Neural cell (in vitro differentiated cells): Measurements from ENCODE around the gene URGCP. TPM values are rescaled to one million over a fixed set of nuclear protein-coding genes. Genes with fewer than 3 reads are reported as not detected.

Source experiments
- H2AFZ ChIP-seq: fragments of 200-600, 300-800 bp; sonication (generic), shearing (Covaris generic); 2 replicates; pipeline ENCODE4 v1.6.0; 2014; ENCODE audit warnings: low read depth, mild to moderate bottlenecking, antibody characterized with exemption, low read length, moderate library complexity
- H3F3A ChIP-seq: fragments of 200-600 bp; shearing (Covaris generic); 2 replicates; pipeline ENCODE4 v1.6.1; 2016; ENCODE audit warnings: mild to moderate bottlenecking, moderate library complexity, mixed read lengths, antibody characterized with exemption, low read length; ENCODE audit not compliant: insufficient read depth, poor library complexity, severe bottlenecking
- H3K27ac ChIP-seq: fragments of 200-600, 300-800 bp; sonication (generic), shearing (Covaris generic); 2 replicates; pipeline ENCODE4 v1.5.1; 2014; ENCODE audit warnings: mild to moderate bottlenecking, low read length, moderate library complexity
- H3K27me3 ChIP-seq: fragments of 300-800, 200-600 bp; sonication (generic), shearing (Covaris generic); 2 replicates; pipeline ENCODE4 v1.6.0; 2014; ENCODE audit warnings: mild to moderate bottlenecking, low read depth, low read length, moderate library complexity; ENCODE audit not compliant: insufficient read depth
- H3K36me3 ChIP-seq: fragments of 300-800, 200-600 bp; sonication (generic), shearing (Covaris generic); 2 replicates; pipeline ENCODE4 v1.5.1; 2014; ENCODE audit warnings: mild to moderate bottlenecking, antibody characterized with exemption, low read length, moderate library complexity; ENCODE audit not compliant: insufficient read depth
- H3K4me2 ChIP-seq: fragments of 300-800, 200-600 bp; sonication (generic), shearing (Covaris generic); 2 replicates; pipeline ENCODE4 v1.6.0; 2014; ENCODE audit warnings: mild to moderate bottlenecking, low read length
- H3K4me3 ChIP-seq: fragments of 300-800, 200-600 bp; sonication (generic), shearing (Covaris generic); 2 replicates; pipeline ENCODE4 v1.5.1; 2014; ENCODE audit warnings: mild to moderate bottlenecking, low read length, moderate library complexity
- H3K79me2 ChIP-seq: fragments of 200-600 bp; shearing (Covaris generic); replicated peaks from 2 replicates; pipeline ENCODE4 v1.6.0; 2014; ENCODE audit warnings: mild to moderate bottlenecking, low read length, moderate library complexity; ENCODE audit not compliant: insufficient read depth
- H3K9ac ChIP-seq: fragments of 300-800, 200-600 bp; sonication (generic), shearing (Covaris generic); 2 replicates; pipeline ENCODE4 v1.6.1; 2016; ENCODE audit warnings: mild to moderate bottlenecking, low read length, mixed read lengths
- H3K9me2 ChIP-seq: fragments of 200-600 bp; shearing (Covaris generic); 2 replicates; pipeline ENCODE4 v1.6.1; 2016; ENCODE audit warnings: mild to moderate bottlenecking, low read length, mixed read lengths; ENCODE audit not compliant: insufficient read depth
- H3K9me3 ChIP-seq: fragments of 200-600, 300-800 bp; sonication (generic), shearing (Covaris generic); 2 replicates; pipeline ENCODE4 v1.6.1; 2016; ENCODE audit warnings: mild to moderate bottlenecking, mixed run types, low read length, moderate library complexity, mixed read lengths
- H4K20me1 ChIP-seq: fragments of 200-600 bp; shearing (Covaris generic); 2 replicates; pipeline ENCODE4 v1.6.1; 2016; ENCODE audit warnings: mild to moderate bottlenecking, mixed run types; ENCODE audit not compliant: insufficient read depth
- EP300 ChIP-seq: fragments of 450-650 bp; conservative IDR thresholded peaks from 2 replicates; pipeline ENCODE4 v1.6.1; 2014; ENCODE audit warnings: antibody characterized with exemption, mild to moderate bottlenecking, moderate library complexity; ENCODE audit not compliant: poor library complexity, severe bottlenecking
- EZH2 ChIP-seq: fragments of 200-600, 300-800 bp; shearing (Covaris generic), sonication (generic); IDR thresholded peaks from 2 replicates; pipeline ENCODE4 v1.6.1; 2014; ENCODE audit warnings: antibody characterized with exemption, low read length, borderline replicate concordance, mild to moderate bottlenecking; ENCODE audit not compliant: insufficient read depth, poor library complexity, severe bottlenecking
- MXI1 ChIP-seq: fragments of 450-650 bp; conservative IDR thresholded peaks from 2 replicates; pipeline ENCODE4 v1.6.1; 2014; ENCODE audit warnings: antibody characterized with exemption, mild to moderate bottlenecking; ENCODE audit not compliant: poor library complexity, severe bottlenecking
- POLR2AphosphoS5 ChIP-seq: IDR thresholded peaks from 2 replicates; pipeline ENCODE4 v1.6.1; 2012
- RAD21 ChIP-seq: fragments of 450-650 bp; conservative IDR thresholded peaks from 2 replicates; pipeline ENCODE4 v1.6.1; 2014; ENCODE audit warnings: antibody characterized with exemption, mild to moderate bottlenecking, moderate library complexity
- SMC3 ChIP-seq: fragments of 450-650 bp; conservative IDR thresholded peaks from 2 replicates; pipeline ENCODE4 v1.6.1; 2014; ENCODE audit warnings: antibody characterized with exemption, mild to moderate bottlenecking, moderate library complexity; ENCODE audit not compliant: poor library complexity
- TAF1 ChIP-seq: IDR thresholded peaks from 2 replicates; pipeline ENCODE4 v1.6.1; 2012; ENCODE audit warnings: low read depth
- polyA plus RNA-seq: library from polyadenylated mRNA; depleted of rRNA; stranded (reverse); fragments of >200 nt; gene quantifications from 2 replicates; pipeline ENCODE4 v1.2.3, GENCODE V29; 2014
- TF ChIP-seq, protein P1 (sequence below): IDR thresholded peaks from 2 replicates; pipeline ENCODE4 v1.6.1; 2012; ENCODE audit warnings: borderline replicate concordance

Gene URGCP
- polyA plus RNA-seq, 1 donor from 2014 or later, result 43.0 TPM

DNA sequence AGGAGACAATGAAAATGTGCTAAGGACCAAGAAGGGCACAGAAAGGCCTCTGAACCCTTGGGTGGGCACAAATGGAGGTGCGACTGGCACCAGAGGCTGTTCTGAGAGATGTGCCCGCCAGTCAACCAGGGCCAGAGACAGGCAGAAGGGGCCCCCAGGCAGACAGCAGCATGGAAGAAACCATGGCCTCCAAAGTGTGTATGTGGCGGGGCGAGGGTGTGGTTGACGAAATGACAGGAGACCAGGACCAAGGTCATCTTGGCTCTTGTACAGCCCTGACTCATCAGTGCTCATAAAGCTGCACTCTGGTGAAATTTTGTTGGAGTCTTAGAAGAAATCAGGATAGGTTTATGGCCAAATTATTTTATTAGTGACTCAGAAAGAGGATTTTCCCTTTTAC is 33.1 kb downstream of the URGCP start:
- Histone ChIP-seq H3K27ac (no peak overlapping the region), H3K9me2 (no peaks in the 10 kb centered on the region), H4K20me1 (no peaks in the 10 kb centered on the region), H3K4me3 (no peak overlapping the region), H3K27me3 (no peaks in the 10 kb centered on the region), H3F3A (peaks cover 3% of the 10 kb centered on the region), H3K9ac (no peak overlapping the region), H3K36me3 (no peaks in the 10 kb centered on the region), H3K9me3 (no peaks in the 10 kb centered on the region), H2AFZ (no peak overlapping the region), H3K79me2 (no peaks in the 10 kb centered on the region), H3K4me2 (no peak overlapping the region)
- TF ChIP-seq SMC3 (no peak), TAF1 (no peak), RAD21 (no peak), MXI1 (no peak), EZH2 (no peak), POLR2AphosphoS5 (no peak), EP300 (no peak)
- TF ChIP-seq, protein P1, sequence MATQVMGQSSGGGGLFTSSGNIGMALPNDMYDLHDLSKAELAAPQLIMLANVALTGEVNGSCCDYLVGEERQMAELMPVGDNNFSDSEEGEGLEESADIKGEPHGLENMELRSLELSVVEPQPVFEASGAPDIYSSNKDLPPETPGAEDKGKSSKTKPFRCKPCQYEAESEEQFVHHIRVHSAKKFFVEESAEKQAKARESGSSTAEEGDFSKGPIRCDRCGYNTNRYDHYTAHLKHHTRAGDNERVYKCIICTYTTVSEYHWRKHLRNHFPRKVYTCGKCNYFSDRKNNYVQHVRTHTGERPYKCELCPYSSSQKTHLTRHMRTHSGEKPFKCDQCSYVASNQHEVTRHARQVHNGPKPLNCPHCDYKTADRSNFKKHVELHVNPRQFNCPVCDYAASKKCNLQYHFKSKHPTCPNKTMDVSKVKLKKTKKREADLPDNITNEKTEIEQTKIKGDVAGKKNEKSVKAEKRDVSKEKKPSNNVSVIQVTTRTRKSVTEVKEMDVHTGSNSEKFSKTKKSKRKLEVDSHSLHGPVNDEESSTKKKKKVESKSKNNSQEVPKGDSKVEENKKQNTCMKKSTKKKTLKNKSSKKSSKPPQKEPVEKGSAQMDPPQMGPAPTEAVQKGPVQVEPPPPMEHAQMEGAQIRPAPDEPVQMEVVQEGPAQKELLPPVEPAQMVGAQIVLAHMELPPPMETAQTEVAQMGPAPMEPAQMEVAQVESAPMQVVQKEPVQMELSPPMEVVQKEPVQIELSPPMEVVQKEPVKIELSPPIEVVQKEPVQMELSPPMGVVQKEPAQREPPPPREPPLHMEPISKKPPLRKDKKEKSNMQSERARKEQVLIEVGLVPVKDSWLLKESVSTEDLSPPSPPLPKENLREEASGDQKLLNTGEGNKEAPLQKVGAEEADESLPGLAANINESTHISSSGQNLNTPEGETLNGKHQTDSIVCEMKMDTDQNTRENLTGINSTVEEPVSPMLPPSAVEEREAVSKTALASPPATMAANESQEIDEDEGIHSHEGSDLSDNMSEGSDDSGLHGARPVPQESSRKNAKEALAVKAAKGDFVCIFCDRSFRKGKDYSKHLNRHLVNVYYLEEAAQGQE, result no peak

DNA sequence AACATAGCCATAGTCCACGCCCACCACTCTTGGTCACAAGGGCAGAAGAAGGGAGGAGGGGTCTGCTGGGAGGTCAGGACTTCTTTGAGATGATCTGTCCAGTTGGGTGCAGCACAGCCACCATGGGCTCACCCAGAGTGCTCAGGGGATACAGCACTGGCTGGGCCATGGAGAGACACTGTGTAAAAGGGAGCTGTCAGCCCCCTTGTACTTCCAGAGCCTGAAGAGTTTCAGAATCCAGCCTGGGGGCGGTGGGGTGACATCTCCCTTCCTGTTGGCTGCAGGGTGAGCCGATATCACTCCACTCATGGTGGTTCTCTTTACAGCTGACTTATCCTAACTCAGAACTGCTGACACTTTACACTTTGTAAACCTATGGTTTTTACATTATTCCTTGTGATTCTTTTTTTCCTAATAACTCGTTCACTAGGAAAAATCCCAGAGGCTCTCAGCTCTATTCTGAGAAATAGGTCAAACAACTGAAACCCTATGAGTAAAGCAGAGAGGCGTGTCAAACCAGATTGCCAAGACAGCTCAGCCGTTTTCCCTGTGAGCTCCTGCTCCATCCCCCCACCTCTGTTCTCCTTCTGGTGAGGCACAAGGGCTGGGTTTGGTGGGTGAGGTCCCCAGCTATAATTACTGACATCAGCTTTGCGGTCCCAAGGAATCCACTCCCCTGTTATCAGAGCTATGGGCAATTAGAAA is 33.8 kb downstream of the URGCP start:
- Histone ChIP-seq H3K36me3 (no peaks in the 10 kb centered on the region), H3K4me2 (no peak overlapping the region), H3K9me2 (no peaks in the 10 kb centered on the region), H3K9ac (no peak overlapping the region), H3K4me3 (no peak overlapping the region), H3F3A (peaks cover 3% of the 10 kb centered on the region), H3K9me3 (no peaks in the 10 kb centered on the region), H3K79me2 (no peaks in the 10 kb centered on the region), H3K27me3 (no peaks in the 10 kb centered on the region), H2AFZ (no peak overlapping the region), H3K27ac (no peak overlapping the region), H4K20me1 (no peaks in the 10 kb centered on the region)
- TF ChIP-seq MXI1, result no peak
- no peak for TF ChIP-seq EP300
- TF ChIP-seq EZH2, result no peak
- TF ChIP-seq, protein P1, result no peak
- TF ChIP-seq POLR2AphosphoS5, result no peak
- no peak for TF ChIP-seq RAD21
- no peak for TF ChIP-seq TAF1
